ENCODE results near the gene ADISSP.

The ADISSP gene

DNA sequence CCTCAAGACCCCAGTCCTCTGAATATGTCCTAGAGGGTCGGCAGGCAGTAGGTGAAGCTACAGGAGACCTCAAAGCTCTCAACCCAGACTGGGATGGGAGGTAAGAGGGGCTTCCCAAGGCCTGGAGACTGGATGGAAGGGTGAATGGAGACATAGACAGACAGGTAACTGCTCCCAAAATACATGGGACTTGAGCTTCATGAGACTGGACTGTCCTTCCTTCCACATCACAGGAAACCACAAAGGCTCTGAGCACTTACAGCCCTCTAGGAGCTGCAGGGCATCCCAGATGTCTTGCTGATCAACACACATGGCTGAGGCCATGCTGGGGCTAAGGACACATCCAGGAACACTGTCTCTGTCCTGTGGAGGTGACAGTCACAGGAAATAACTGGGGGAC is 23.5 kb downstream of the ADISSP start:
- DNase-seq (ENCODE audit: low read depth) = no peak
- H3K4me3 ChIP-seq (ENCODE audit: low read depth, low read length) = no peak overlapping the region

GRCh38 chr20:3743251-3743650 is 24.3 kb downstream of the ADISSP start:
- H3K4me3 ChIP-seq (ENCODE audit: low read depth, low read length) = no peak overlapping the region
- no peak for DNase-seq (ENCODE audit: low read depth)

- no peak overlapping the region for H3K4me3 ChIP-seq (ENCODE audit: low read depth, low read length)
- DNase-seq (ENCODE audit: low read depth) = no peak
Observed at GRCh38 chr20:3741836-3742458, 25.6 kb downstream of the ADISSP start.

DNA sequence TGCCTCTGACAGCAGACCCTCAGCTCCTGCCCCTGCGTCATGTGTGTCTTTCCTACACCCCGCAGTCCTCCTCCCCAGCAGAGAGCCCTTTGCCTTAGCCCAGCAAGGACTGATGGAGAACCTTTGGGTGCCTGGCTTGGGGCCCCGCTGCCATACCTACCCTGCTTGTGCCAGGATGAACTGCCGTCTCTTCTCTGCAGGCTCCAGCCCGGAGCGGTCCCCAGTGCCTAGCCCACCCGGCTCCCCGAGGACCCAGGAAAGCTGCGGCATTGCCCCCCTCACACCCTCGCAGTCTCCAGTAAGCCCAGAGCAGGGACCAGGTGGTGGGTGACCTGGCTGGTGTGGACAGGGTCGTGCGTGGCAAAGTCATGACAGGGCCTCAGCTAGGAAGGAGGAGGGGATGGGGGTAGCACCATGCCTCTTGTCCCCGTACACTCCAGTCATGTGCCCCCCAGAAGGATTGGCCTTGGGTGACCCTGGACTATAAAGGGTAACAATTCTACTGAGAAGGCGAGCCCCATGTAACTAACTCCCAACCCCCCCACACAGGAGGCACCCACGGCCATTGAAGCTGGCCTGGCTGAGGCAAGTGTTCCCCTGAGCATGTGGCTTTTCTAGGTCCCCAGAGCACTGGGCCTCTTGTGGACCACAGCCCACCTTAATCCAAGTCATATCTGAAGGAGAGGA is 26.8 kb downstream of the ADISSP start:
- DNase-seq (ENCODE audit: low read depth) = no peak
- H3K4me3 ChIP-seq (ENCODE audit: low read depth, low read length) = no peak overlapping the region

DNA sequence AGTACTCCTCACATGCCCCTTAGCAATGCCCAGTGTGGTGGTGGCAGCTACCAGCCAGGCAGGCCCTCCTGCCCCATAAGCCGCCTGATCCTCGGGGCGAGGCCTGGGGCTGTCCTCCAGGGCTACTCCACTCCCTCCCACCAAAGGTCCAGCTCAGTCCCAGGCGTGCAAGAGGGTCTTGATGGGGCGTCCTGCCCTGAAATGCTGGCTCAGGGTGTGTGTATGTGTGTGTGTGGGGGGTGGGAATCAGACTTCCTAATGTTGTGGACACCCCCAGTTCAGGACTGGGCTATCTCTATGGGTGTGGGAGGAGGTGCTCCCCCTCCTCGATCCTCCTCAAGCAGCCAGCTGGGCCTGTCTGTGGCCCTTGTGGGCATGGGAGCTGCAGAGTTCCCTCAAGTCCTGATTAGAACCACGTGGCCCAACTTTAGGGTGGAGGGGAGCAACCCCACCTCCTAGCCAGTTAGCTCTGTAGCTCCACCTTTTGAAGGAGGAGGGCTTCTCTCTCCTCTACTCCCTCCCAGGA is 27.6 kb downstream of the ADISSP start:
- no peak overlapping the region for H3K4me3 ChIP-seq (ENCODE audit: low read depth, low read length)
- DNase-seq (ENCODE audit: low read depth) = no peak

- no peak for DNase-seq (ENCODE audit: low read depth)
- no peak overlapping the region for H3K4me3 ChIP-seq (ENCODE audit: low read depth, low read length)
Observed at GRCh38 chr20:3739054-3739925, 28.3 kb downstream of the ADISSP start.

GRCh38 chr20:3738111-3739053 is 29.2 kb downstream of the ADISSP start:
- no peak overlapping the region for H3K4me3 ChIP-seq (ENCODE audit: low read depth, low read length)
- peak; percentile 4 for DNase-seq (ENCODE audit: low read depth)

GRCh38 chr20:3735768-3736167 is 31.8 kb downstream of the ADISSP start:
- H3K4me3 ChIP-seq (ENCODE audit: low read depth, low read length) = no peak overlapping the region
- no peak for DNase-seq (ENCODE audit: low read depth)

DNA sequence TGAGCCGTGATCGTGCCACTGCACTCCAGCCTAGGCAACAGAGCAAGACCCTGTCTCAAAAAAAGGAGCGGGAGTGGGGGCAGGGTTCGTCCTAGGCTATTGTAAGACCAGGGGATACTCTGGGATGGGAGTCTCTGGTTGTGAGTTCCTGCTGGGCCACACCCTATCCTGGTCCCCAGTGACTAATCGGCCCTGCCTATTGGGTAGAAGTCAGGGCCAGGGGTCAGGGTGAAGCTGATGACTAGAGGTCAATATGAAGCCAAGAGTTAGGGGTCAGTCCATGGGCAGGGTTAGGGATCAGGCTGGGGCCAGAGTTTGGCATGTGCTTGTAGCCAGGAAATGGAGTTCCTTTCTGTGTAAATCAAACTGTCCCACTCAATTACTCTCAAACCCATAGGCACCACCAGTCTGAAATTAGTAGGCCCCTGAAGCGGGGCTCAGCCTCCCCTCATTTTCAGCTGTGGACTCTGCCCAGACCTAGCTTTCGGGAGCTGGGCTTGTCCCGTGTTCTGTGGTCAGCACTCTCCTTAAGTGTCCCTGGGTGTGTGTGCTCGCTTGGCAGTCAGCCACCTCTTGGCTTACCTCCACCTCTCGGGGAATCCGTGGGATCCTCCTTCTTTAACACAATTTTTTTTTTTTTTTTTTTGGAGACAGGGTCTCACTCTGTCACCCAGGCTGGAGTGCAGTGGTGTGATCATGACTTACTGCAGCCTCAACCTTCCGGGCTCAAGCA is 33.3 kb downstream of the ADISSP start:
- H3K4me3 ChIP-seq (ENCODE audit: low read depth, low read length) = no peak overlapping the region
- DNase-seq (ENCODE audit: low read depth) = no peak

DNA sequence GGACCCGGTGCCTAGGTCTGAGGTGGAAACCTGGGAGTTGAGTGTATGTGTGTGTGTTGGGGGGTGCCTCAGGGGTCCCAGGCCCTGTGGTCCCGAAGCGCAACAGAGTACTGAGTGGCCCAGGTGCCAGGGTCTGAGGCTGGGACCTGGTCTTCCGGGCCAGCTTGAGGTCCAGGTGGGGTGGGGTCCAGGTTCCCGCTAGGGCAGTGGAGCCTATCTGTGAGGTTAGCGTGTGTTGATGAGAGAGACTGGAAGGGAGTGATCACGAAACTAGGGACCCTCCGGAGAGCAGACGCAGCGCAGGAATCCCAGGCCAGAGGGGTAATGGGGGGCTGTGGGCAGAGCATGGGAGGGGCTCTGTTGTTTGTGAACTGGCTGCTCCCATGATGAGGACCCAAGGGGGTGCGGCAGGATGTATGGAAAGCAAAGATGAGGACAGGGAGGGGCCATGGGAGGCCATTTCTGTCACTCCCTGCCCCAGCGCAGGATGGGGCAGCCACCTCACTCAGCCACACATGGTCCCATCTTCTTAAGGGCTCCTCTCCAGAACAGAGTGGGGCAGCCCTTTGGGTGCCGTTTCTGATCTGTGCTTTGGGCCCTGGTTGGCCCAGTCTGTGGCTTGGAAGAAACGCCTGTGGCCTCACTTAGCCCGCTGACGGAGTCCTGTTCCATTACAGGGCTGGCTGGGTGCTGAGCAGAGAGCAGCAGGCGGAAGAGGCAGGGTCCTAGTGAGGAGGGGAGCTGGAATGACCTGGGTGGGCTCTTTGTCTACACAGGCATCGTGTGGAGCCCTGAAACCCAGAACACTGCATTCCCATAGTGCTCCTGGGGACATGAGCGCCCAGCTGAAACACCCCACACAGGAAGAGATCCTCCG is 34.2 kb downstream of the ADISSP start:
- no peak overlapping the region for H3K4me3 ChIP-seq (ENCODE audit: low read depth, low read length)
- DNase-seq (ENCODE audit: low read depth) = no peak

DNA sequence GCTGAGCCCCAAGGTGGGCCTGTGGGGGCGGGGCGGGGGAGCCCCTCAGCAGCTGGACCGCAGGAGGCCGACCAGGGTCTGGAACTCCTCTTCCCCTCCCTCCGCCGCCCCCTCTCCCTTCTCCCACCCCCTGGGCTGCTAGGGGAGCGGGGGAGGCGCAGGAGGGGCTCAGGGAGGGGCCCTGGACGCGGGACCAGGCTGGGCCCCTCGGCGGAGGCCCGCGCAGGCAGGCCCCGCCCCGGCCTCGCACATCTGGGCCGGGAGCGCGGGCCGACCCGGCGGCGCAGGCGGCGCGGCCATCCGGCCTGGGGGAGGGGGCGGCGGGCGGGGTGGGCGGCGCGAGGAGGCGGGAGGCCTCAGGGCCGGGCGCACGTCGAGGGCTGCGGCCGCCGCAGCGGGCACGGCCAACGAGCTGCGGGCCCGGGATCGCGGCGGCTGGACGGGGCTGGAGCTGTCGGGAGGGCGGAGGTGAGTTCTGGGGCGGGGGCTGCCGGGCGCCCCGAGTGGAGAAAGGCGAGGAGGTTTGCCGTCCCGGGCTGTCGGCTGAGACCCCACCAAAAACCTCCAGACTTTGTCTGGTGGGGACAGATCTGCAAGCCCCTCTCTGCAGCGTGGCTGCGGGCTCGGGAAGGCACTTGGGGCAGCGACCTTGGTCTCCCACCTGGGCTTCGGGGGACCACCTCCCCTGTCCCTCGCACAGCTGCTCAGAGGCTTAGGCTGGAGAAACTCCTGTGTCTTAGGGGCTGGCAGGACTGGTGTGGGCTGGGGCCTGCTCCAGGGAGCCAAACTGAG is 35.0 kb downstream of the ADISSP start, which contains the start of gene HSPA12B:
TSS of gene HSPA12B (plus strand) at position 359 of the 792 bp plus-strand sequence. CDS start 5,990 bp downstream, outside the sequence.
- no peak for DNase-seq (ENCODE audit: low read depth)
- H3K4me3 ChIP-seq (ENCODE audit: low read depth, low read length) = no peak within 1 kb of the TSS

DNA sequence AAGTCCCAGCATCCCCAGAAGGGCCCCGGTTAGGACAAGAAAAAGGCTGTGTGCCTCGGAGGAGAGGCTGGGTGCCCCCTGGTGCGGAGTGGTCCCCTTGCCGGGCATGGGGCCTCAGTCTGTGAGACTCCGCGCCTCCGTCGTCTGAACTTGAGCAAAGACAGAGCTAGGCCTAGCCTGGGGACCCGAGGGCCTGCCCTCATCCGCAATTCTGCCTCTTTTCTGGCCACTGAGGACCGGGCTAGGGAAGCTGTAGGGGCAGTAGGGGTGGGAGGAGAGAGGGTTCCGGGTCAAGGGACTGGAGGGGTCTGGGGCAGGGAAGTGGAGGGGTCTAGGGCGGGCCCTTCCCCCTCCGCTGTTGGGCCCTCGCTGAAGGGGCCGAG is 35.6 kb downstream of the ADISSP start:
- no peak for DNase-seq (ENCODE audit: low read depth)
- H3K4me3 ChIP-seq (ENCODE audit: low read depth, low read length) = no peak overlapping the region

GRCh38 chr20:3730803-3731672 is 36.5 kb downstream of the ADISSP start:
- no peak for DNase-seq (ENCODE audit: low read depth)

DNA sequence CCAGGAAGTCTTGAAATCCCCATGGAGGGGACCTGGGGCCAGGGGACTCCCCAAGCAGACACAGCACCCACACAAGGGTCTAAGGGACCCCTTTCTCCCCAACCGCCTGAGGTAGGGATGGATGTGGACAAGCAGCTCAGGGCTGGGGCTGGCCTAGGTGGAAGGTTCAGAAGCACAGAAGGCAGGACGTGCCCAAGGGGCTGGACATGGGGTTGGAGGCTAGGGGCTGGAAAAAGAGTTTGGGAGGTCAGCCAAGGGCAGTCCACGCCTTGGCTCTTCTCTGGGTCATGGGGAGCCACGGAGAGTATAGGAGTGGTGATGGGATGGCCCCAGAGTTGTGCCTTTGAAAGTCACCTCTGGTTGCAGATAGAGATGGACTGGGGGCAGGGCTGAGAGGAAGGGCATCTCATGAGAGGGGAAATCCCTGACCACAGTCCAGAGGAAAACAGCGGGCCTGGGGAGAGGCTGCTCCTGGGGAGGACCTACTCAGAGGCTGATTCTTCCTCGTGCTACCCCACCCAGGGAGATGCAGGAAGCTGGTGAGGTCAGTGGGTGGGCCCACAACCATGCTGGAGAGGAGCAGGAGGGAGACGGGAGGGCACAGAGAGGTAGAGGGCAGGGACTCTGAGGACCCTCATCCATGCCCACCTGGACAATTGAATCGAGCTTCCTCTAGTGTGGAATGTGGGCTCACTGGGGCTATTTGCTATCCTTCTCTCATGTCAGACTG is 37.6 kb downstream of the ADISSP start:
- no peak overlapping the region for H3K4me3 ChIP-seq (ENCODE audit: low read depth, low read length)
- DNase-seq (ENCODE audit: low read depth) = no peak

More at GRCh38 chr20:3730803-3731672, 36.5 kb downstream of the ADISSP start:
- H3K4me3 ChIP-seq (ENCODE audit: low read depth, low read length) = no peak overlapping the region

- no peak overlapping the region for H3K4me3 ChIP-seq (ENCODE audit: low read depth, low read length)
- DNase-seq (ENCODE audit: low read depth) = no peak
Observed at GRCh38 chr20:3729378-3729777, 38.2 kb downstream of the ADISSP start.
